Mesendoderm (in vitro differentiated cells): Measurements from ENCODE around the gene WFIKKN2. TPM values are rescaled to one million over a fixed set of nuclear protein-coding genes. Genes with fewer than 3 reads are reported as not detected.

ENCODE experiments used
- DNase-seq: peaks from one replicate; pipeline ENCODE4 v3.0.0; 2013
- H2AK5ac ChIP-seq: 2 replicates; pipeline ENCODE4 v1.6.1; 2013; ENCODE audit warnings: low read length, inconsistent platforms
- H2BK120ac ChIP-seq: 2 replicates; pipeline ENCODE4 v1.6.1; 2013; ENCODE audit warnings: low read depth, mild to moderate bottlenecking, low read length, moderate library complexity, mixed read lengths
- H2BK15ac ChIP-seq: replicated peaks from 2 replicates; pipeline ENCODE4 v1.6.1; 2013; ENCODE audit warnings: low read depth, mild to moderate bottlenecking, moderate library complexity
- H2BK5ac ChIP-seq: 2 replicates; pipeline ENCODE4 v1.6.1; 2013; ENCODE audit warnings: low read length, inconsistent platforms
- H3K18ac ChIP-seq: 2 replicates; pipeline ENCODE4 v1.6.1; 2013; ENCODE audit warnings: mild to moderate bottlenecking, low read length, mixed read lengths
- H3K23ac ChIP-seq: one replicate; pipeline ENCODE4 v1.6.1; 2013; ENCODE audit warnings: low read length
- H3K27ac ChIP-seq: 2 replicates; pipeline ENCODE4 v1.5.1; 2013; ENCODE audit warnings: low read depth, mild to moderate bottlenecking, inconsistent platforms, low read length, moderate library complexity
- H3K27me3 ChIP-seq: 2 replicates; pipeline ENCODE4 v1.6.1; 2013; ENCODE audit warnings: low read length, control low read depth, mild to moderate bottlenecking, inconsistent platforms; ENCODE audit not compliant: insufficient read depth, poor library complexity
- H3K36me3 ChIP-seq: 2 replicates; pipeline ENCODE4 v1.6.1; 2013; ENCODE audit warnings: low read length, inconsistent platforms; ENCODE audit not compliant: control insufficient read depth, insufficient read depth
- H3K4ac ChIP-seq: one replicate; pipeline ENCODE4 v1.6.1; 2013; ENCODE audit warnings: low read depth, mild to moderate bottlenecking, low read length, moderate library complexity
- H3K4me1 ChIP-seq: 2 replicates; pipeline ENCODE4 v1.6.1; 2013; ENCODE audit warnings: low read depth, low read length, inconsistent platforms; ENCODE audit not compliant: control insufficient read depth
- H3K4me2 ChIP-seq: 2 replicates; pipeline ENCODE4 v1.6.1; 2013; ENCODE audit warnings: low read length
- H3K4me3 ChIP-seq: 2 replicates; pipeline ENCODE4 v1.5.1; 2013; ENCODE audit warnings: mild to moderate bottlenecking, low read length
- H3K56ac ChIP-seq: one replicate; pipeline ENCODE4 v1.6.1; 2013; ENCODE audit warnings: low read length
- H3K79me1 ChIP-seq: 2 replicates; pipeline ENCODE4 v1.6.1; 2013; ENCODE audit warnings: low read length, inconsistent platforms
- H3K79me2 ChIP-seq: 2 replicates; pipeline ENCODE4 v1.6.1; 2013; ENCODE audit warnings: mild to moderate bottlenecking, low read length; ENCODE audit not compliant: control insufficient read depth, insufficient read depth
- H3K9ac ChIP-seq: 2 replicates; pipeline ENCODE4 v1.6.1; 2013; ENCODE audit warnings: low read length, inconsistent platforms
- H4K5ac ChIP-seq: one replicate; pipeline ENCODE4 v1.6.1; 2013; ENCODE audit warnings: low read length
- H4K8ac ChIP-seq: one replicate; pipeline ENCODE4 v1.6.1; 2013; ENCODE audit warnings: low read depth, mild to moderate bottlenecking, control low read depth, low read length, moderate library complexity
- WGBS: extraction: QIAGEN DNeasy Blood & Tissue Kit; methylation state at CpG from one replicate; pipeline ENCODE4 v1.1.7; 2013; ENCODE audit warnings: low lambda C conversion rate, missing lambda C conversion rate; ENCODE audit not compliant: insufficient coverage; ENCODE audit errors: extremely low coverage; 5-methylcytosine and 5-hydroxymethylcytosine counted together
- polyA plus RNA-seq, 2 experiments: library from polyadenylated mRNA; stranded (reverse); fragments of 200-250 nt; gene quantifications; one replicate each; pipeline ENCODE4 v1.2.3, GENCODE V29; 2013

The WFIKKN2 gene
- polyA plus RNA-seq (2013, experiment 1 of 2), result 0.01 TPM
- polyA plus RNA-seq (2013, experiment 2 of 2), result 0.01 TPM

- no peak within 1 kb of the TSS for H3K4ac ChIP-seq
- no peak within 1 kb of the TSS for H3K18ac ChIP-seq
- no peak within 1 kb of the TSS for H4K8ac ChIP-seq
- no peak within 1 kb of the TSS for H3K27ac ChIP-seq
- no peaks in the 10 kb centered on the region for H3K79me1 ChIP-seq
- H3K4me3 ChIP-seq, result no peak within 1 kb of the TSS
- H3K4me1 ChIP-seq, result peaks cover 7% of the 10 kb centered on the region
- no peaks in the 10 kb centered on the region for H3K36me3 ChIP-seq
- no CpG with 5 or more reads among the region's 39 CpGs for WGBS
- no peak within 1 kb of the TSS for H3K56ac ChIP-seq
- no peaks in the 10 kb centered on the region for H3K27me3 ChIP-seq
- no peak within 1 kb of the TSS for H3K9ac ChIP-seq
- no peak within 1 kb of the TSS for H2AK5ac ChIP-seq
- H3K79me2 ChIP-seq, result no peaks in the 10 kb centered on the region
- no peak within 1 kb of the TSS for H4K5ac ChIP-seq
- no peak for DNase-seq
- no peak within 1 kb of the TSS for H2BK5ac ChIP-seq
- H3K23ac ChIP-seq, result no peak within 1 kb of the TSS
- no peak within 1 kb of the TSS for H3K4me2 ChIP-seq
- H2BK15ac ChIP-seq, result no peak within 1 kb of the TSS
- no peak within 1 kb of the TSS for H2BK120ac ChIP-seq
These were observed at the start of gene WFIKKN2 for GRCh38 chr17:50835301-50836234. Gene WFIKKN2, plus strand, starts transcription at chr17:50835586. Its CDS starts 352 bp downstream, at chr17:50835938.

GRCh38 chr17:50785946-50786570 is 49.3 kb upstream of the WFIKKN2 start:
- no peak overlapping the region for H2BK5ac ChIP-seq
- H3K4me1 ChIP-seq, result no peaks in the 10 kb centered on the region
- no peak overlapping the region for H2BK120ac ChIP-seq
- no CpG with 5 or more reads among the region's 9 CpGs for WGBS
- no peak overlapping the region for H4K5ac ChIP-seq
- H3K79me2 ChIP-seq, result no peaks in the 10 kb centered on the region
- no peak overlapping the region for H3K4ac ChIP-seq
- H3K9ac ChIP-seq, result no peak overlapping the region
- no peak overlapping the region for H2BK15ac ChIP-seq
- H3K18ac ChIP-seq, result no peak overlapping the region
- H3K79me1 ChIP-seq, result no peaks in the 10 kb centered on the region
- no peak overlapping the region for H4K8ac ChIP-seq
- H3K4me3 ChIP-seq, result no peak overlapping the region
- H3K4me2 ChIP-seq, result no peak overlapping the region
- no peaks in the 10 kb centered on the region for H3K27me3 ChIP-seq
- no peak overlapping the region for H3K27ac ChIP-seq
- no peak overlapping the region for H3K56ac ChIP-seq
- H3K23ac ChIP-seq, result no peak overlapping the region
- DNase-seq, result no peak
- H2AK5ac ChIP-seq, result no peak overlapping the region
- no peaks in the 10 kb centered on the region for H3K36me3 ChIP-seq

DNA sequence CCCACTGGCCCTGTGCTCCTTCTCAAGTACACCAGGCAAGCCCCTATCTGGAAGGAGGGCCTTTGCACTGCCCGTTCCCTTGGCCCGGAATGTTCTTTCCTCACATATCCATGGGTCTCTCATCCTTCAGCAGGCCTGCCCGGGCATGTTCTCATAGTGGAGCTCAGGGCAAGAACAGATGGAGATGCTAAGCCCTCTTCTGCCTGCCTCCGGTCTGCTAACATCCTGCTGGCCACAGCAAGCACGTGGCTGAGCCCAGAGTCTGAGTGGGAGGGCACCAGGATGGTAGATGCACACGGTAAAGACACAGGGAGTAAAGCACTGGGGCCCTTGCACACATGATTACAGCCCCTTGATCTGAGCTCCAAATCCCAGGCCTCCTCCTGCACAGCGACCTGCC is 48.3 kb upstream of the WFIKKN2 start:
- H3K79me2 ChIP-seq, result no peaks in the 10 kb centered on the region
- H3K4me1 ChIP-seq, result no peaks in the 10 kb centered on the region
- H3K9ac ChIP-seq, result no peak overlapping the region
- H3K56ac ChIP-seq, result peak overlapping the region; percentile 15
- no peak overlapping the region for H3K23ac ChIP-seq
- no peak for DNase-seq
- H3K4ac ChIP-seq, result no peak overlapping the region
- no peaks in the 10 kb centered on the region for H3K36me3 ChIP-seq
- H3K4me3 ChIP-seq, result no peak overlapping the region
- H2AK5ac ChIP-seq, result no peak overlapping the region
- no peaks in the 10 kb centered on the region for H3K79me1 ChIP-seq
- no peak overlapping the region for H3K4me2 ChIP-seq
- no peaks in the 10 kb centered on the region for H3K27me3 ChIP-seq
- no peak overlapping the region for H2BK5ac ChIP-seq
- H3K18ac ChIP-seq, result no peak overlapping the region
- H2BK120ac ChIP-seq, result no peak overlapping the region
- no peak overlapping the region for H4K5ac ChIP-seq
- no peak overlapping the region for H4K8ac ChIP-seq
- no peak overlapping the region for H2BK15ac ChIP-seq
- no CpG with 5 or more reads among the region's 7 CpGs for WGBS
- H3K27ac ChIP-seq, result no peak overlapping the region

GRCh38 chr17:50790618-50791017 is 44.8 kb upstream of the WFIKKN2 start:
- Histone ChIP-seq H3K79me1 (no peaks in the 10 kb centered on the region), H3K27me3 (no peaks in the 10 kb centered on the region), H3K9ac (no peak overlapping the region), H3K27ac (no peak overlapping the region), H2BK5ac (no peak overlapping the region), H3K18ac (no peak overlapping the region), H3K4ac (no peak overlapping the region), H2BK120ac (no peak overlapping the region), H3K56ac (no peak overlapping the region), H2BK15ac (no peak overlapping the region), H3K36me3 (no peaks in the 10 kb centered on the region), H3K79me2 (no peaks in the 10 kb centered on the region), H2AK5ac (no peak overlapping the region), H4K8ac (no peak overlapping the region), H3K23ac (no peak overlapping the region), H3K4me1 (no peaks in the 10 kb centered on the region), H4K5ac (no peak overlapping the region), H3K4me2 (no peak overlapping the region), H3K4me3 (no peak overlapping the region)
- DNase-seq, result no peak
- no CpG with 5 or more reads among the region's 6 CpGs for WGBS

- Histone ChIP-seq H3K4me1 (no peaks in the 10 kb centered on the region), H3K79me2 (no peaks in the 10 kb centered on the region), H3K4me2 (no peak overlapping the region), H2BK5ac (no peak overlapping the region), H3K27ac (no peak overlapping the region), H4K8ac (no peak overlapping the region), H3K4me3 (no peak overlapping the region), H3K36me3 (no peaks in the 10 kb centered on the region), H4K5ac (no peak overlapping the region), H3K9ac (no peak overlapping the region), H2BK120ac (no peak overlapping the region), H3K18ac (no peak overlapping the region), H3K56ac (no peak overlapping the region), H3K27me3 (no peaks in the 10 kb centered on the region), H3K4ac (no peak overlapping the region), H3K79me1 (no peaks in the 10 kb centered on the region), H3K23ac (no peak overlapping the region), H2BK15ac (no peak overlapping the region), H2AK5ac (no peak overlapping the region)
- WGBS, result no CpG with 5 or more reads among the region's 7 CpGs
- no peak for DNase-seq
These were observed 43.3 kb upstream of the WFIKKN2 start for GRCh38 chr17:50792132-50792531.
